WTC11 (cell line): ENCODE data around the gene LDLRAD4.

Experiments used
- ATF1 ChIP-seq: sonication (generic); formaldehyde crosslinking; IDR thresholded peaks from 2 replicates; pipeline ENCODE4 v1.8.1; 2023; ENCODE audit warnings: mild to moderate bottlenecking, moderate library complexity, missing genetic modification reagents
- CTCF ChIP-seq: fragments of 200-600 bp; IDR thresholded peaks from 2 replicates; pipeline ENCODE4 v1.8.0; 2022; ENCODE audit warnings: antibody characterized with exemption
- E2F1 ChIP-seq: sonication (generic); formaldehyde crosslinking; IDR thresholded peaks from 2 replicates; pipeline ENCODE4 v1.8.0; 2022; ENCODE audit warnings: mild to moderate bottlenecking, missing genetic modification reagents
- ETV6 ChIP-seq: sonication (generic); formaldehyde crosslinking; IDR thresholded peaks from 2 replicates; pipeline ENCODE4 v1.8.1; 2022; ENCODE audit warnings: mild to moderate bottlenecking, missing genetic modification reagents
- GRHL2 ChIP-seq: fragments of 250-450 bp; sonication (Bioruptor Pico); IDR thresholded peaks from 2 replicates; pipeline ENCODE4 v1.8.0; 2022; ENCODE audit warnings: mild to moderate bottlenecking, moderate library complexity; ENCODE audit not compliant: insufficient replicate concordance, severe bottlenecking
- JUN ChIP-seq: sonication (generic); formaldehyde crosslinking; IDR thresholded peaks from 2 replicates; pipeline ENCODE4 v1.8.0; 2023; ENCODE audit warnings: mild to moderate bottlenecking, missing genetic modification reagents
- KAT7 ChIP-seq: sonication (generic); formaldehyde crosslinking; IDR thresholded peaks from 2 replicates; pipeline ENCODE4 v1.8.1; 2023; ENCODE audit warnings: missing genetic modification reagents, mild to moderate bottlenecking, borderline replicate concordance
- NFYB ChIP-seq: sonication (generic); formaldehyde crosslinking; conservative IDR thresholded peaks from 2 replicates; pipeline ENCODE4 v1.8.0; 2022; ENCODE audit warnings: low read depth, missing genetic modification reagents
- NR3C1 ChIP-seq: sonication (generic); formaldehyde crosslinking; conservative IDR thresholded peaks from 2 replicates; pipeline ENCODE4 v1.8.1; 2023; ENCODE audit warnings: low read depth, mild to moderate bottlenecking, missing genetic modification reagents
- SP1 ChIP-seq: sonication (generic); formaldehyde crosslinking; conservative IDR thresholded peaks from 2 replicates; pipeline ENCODE4 v1.8.1; 2022; ENCODE audit warnings: missing genetic modification reagents
- ZNF138 ChIP-seq: sonication (generic); formaldehyde crosslinking; conservative IDR thresholded peaks from 2 replicates; pipeline ENCODE4 v1.8.1; 2022; ENCODE audit warnings: mild to moderate bottlenecking, moderate library complexity, missing genetic modification reagents
- ZNF425 ChIP-seq: fragments of 250-450 bp; sonication (Bioruptor Pico); conservative IDR thresholded peaks from 2 replicates; pipeline ENCODE4 v1.9.0; 2021; ENCODE audit warnings: mild to moderate bottlenecking
- TF ChIP-seq, protein P1 (sequence below): sonication (generic); formaldehyde crosslinking; IDR thresholded peaks from 2 replicates; pipeline ENCODE4 v1.8.1; 2022; ENCODE audit warnings: mild to moderate bottlenecking, missing genetic modification reagents, moderate library complexity, borderline replicate concordance

DNA sequence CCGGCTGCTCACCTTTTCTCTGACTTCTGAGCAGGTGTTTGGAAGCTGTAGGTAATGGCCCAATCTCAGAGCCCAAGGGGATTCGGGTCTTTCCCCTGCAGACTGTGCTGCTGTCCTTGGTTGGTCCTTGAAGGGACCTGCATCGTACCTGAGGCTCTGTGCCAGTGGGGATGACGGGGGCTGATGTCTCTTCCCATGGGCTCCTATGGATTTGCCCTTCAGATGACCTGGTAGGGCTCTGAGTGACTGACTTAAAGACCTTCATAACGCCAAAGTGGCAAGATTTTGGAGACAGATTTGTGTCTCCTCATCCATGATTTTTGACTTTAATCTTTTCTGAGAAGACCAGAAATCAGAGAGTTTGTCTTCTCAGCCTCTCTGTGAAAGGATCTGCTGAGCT is 341.7 kb downstream of the LDLRAD4 start:
- TF ChIP-seq CTCF (no peak), E2F1 (CRISPR knock-in tag) (no peak), NFYB (CRISPR knock-in tag) (no peak), ZNF425 (CRISPR knock-in tag) (no peak), ATF1 (CRISPR knock-in tag) (no peak), ZNF138 (CRISPR knock-in tag) (no peak), ETV6 (CRISPR knock-in tag) (no peak), GRHL2 (CRISPR knock-in tag) (no peak), KAT7 (CRISPR knock-in tag) (no peak), JUN (CRISPR knock-in tag) (no peak), SP1 (CRISPR knock-in tag) (no peak), NR3C1 (CRISPR knock-in tag) (no peak)
- TF ChIP-seq, protein P1, sequence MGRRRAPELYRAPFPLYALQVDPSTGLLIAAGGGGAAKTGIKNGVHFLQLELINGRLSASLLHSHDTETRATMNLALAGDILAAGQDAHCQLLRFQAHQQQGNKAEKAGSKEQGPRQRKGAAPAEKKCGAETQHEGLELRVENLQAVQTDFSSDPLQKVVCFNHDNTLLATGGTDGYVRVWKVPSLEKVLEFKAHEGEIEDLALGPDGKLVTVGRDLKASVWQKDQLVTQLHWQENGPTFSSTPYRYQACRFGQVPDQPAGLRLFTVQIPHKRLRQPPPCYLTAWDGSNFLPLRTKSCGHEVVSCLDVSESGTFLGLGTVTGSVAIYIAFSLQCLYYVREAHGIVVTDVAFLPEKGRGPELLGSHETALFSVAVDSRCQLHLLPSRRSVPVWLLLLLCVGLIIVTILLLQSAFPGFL (CRISPR knock-in tag): no peak
